22Rv1 (cell line): ENCODE measurements around the gene NEUROG3.

Source experiments
- CTCF ChIP-seq: fragments of 450-650 bp; IDR thresholded peaks from 2 replicates; pipeline ENCODE4 v1.5.1; 2017; ENCODE audit warnings: mild to moderate bottlenecking
- ZFX ChIP-seq: fragments of 450-650 bp; IDR thresholded peaks from 2 replicates; pipeline ENCODE4 v1.6.1; 2017; ENCODE audit warnings: antibody characterized with exemption, borderline replicate concordance

DNA sequence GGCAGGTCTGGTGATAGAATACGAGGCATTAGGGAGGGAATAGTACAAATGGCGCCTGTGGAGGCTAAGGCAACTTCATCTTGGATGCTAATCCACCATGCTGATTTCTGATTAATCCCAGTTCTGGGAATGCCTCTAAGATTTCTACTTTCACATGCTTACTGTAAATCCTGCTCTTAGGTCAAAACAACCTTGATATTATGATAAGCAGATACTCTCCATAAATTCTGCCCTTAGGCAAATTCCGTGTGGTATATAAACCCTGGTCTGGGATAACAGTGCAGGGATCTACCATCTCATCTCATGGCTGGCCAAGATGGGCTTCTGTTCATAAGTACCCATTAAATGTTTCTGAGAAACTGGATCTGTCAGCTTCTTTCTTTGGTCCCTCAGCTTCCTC, 11.4 kb upstream of the NEUROG3 start:
- no peak for TF ChIP-seq CTCF
- no peak for TF ChIP-seq ZFX
